Measurements from ENCODE around the gene AXDND1.

The AXDND1 gene, protein sequence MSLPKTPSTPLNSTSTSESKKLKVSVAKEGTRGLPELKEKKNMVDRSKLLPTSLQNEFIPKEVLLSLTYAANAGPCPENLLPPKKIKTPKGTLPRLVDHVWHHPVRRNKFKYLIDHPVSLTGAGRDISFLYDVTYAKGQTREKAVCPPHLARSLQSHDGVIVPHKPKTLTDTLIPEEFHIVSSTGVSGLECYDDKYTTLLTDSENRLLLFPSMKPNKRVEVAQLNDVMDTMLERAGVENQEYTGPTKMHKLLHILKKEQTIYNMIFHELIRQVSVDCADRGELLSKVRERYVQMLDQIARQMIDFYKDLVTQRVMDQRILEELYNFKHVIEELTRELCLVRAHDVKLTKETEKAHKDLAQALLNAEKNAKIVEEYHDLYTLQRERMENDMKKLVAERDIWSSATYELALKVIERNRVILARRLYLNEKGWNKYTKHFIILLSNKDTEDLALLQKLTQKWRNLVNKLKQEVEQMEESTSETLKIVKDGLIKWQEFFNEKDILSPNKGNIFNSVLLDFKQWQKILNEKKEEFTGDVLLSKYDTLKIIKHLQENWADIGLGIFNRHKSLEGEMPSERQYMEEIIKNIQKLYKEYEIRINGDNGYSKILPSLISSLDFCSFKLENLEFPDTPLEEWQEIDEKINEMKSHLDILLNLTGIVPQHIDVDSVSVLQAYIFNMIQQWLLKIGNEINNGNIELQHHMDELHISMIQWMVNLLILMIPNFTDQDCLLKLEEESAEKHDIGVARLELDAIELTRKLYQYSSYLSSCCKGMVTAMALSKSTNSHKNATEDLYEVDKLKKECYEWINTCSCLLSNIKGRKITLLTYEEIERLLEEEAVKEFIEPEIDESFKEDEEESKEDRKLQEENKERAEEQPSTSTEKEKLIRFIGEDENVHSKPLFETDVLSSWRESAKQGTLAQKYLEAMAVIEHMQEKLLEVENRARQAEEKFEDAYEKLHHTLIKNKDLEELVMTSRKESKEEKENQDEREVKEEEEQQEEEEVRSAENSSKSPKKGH

DNA sequence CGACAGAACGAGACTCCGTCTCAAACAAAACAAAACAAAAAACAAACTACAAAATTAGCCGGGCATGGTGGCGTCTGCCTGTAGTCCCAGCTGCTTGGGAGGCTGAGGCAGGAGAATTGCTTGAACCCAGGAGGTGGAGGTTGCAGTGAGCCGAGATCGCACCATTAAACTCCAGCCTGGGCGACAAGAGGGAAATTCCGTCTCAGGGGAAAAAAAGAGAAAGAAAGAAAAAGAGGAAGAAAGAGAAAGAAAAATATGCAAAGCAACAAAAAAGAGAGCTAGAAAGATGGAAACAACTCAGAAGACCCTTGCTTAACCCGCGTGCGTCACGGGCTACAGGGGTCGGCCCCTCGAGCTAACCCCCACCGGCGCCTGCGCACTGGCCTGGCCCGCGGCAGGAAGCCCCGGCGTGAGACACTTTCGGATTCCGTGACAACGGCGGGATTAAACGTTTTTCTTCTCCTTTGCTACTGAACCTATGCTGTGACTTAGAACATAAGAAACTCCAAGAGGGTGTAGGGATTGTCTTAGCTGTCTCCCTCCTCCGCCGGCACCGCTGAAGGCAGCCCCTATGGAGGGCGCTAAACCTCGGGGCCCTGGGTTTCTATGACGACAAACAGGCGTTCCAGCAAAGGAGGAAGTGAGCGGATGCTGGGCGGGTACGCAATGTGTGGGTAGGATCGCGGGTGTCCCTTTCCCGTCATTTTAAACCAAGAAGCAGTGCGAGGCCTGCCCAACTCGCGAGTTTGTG lies at the start of gene AXDND1:
Gene AXDND1 (plus strand): TSS at position 630 of the 751 bp plus-strand sequence. CDS start 539 bp downstream, outside the sequence.
- TF ChIP-seq TEAD4 (IDR thresholded peaks at IDR 0.05) (peak; percentile 27; the same call in 1 of the 2 replicates), TCF12 (IDR thresholded peaks at IDR 0.05; ENCODE audit: low read depth) (peak; percentile 45), EGR1 (IDR thresholded peaks at IDR 0.05) (no peak), TAF1 (IDR thresholded peaks at IDR 0.05; ENCODE audit: low read depth) (peak; percentile 43; the same call in 1 of the 2 replicates), YY1 (IDR thresholded peaks at IDR 0.05; ENCODE audit: low read depth) (peak; percentile 32; the same call in 1 of the 2 replicates), EP300 (IDR thresholded peaks at IDR 0.05; ENCODE audit: borderline replicate concordance) (no peak; the same call in 1 of the 2 replicates), CREB1 (IDR thresholded peaks at IDR 0.05; ENCODE audit: low read depth) (peak; percentile 58), ZBTB7A (IDR thresholded peaks at IDR 0.05; ENCODE audit: low read depth) (peak; percentile 98), RAD21 (IDR thresholded peaks at IDR 0.05; ENCODE audit: low read depth) (no peak), FOXM1 (IDR thresholded peaks at IDR 0.05; ENCODE audit: borderline replicate concordance, low read depth) (no peak), NFIC (IDR thresholded peaks at IDR 0.05) (no peak), CEBPB (IDR thresholded peaks at IDR 0.05) (no peak; the same call in 1 of the 2 replicates)
- TF ChIP-seq, protein P1, sequence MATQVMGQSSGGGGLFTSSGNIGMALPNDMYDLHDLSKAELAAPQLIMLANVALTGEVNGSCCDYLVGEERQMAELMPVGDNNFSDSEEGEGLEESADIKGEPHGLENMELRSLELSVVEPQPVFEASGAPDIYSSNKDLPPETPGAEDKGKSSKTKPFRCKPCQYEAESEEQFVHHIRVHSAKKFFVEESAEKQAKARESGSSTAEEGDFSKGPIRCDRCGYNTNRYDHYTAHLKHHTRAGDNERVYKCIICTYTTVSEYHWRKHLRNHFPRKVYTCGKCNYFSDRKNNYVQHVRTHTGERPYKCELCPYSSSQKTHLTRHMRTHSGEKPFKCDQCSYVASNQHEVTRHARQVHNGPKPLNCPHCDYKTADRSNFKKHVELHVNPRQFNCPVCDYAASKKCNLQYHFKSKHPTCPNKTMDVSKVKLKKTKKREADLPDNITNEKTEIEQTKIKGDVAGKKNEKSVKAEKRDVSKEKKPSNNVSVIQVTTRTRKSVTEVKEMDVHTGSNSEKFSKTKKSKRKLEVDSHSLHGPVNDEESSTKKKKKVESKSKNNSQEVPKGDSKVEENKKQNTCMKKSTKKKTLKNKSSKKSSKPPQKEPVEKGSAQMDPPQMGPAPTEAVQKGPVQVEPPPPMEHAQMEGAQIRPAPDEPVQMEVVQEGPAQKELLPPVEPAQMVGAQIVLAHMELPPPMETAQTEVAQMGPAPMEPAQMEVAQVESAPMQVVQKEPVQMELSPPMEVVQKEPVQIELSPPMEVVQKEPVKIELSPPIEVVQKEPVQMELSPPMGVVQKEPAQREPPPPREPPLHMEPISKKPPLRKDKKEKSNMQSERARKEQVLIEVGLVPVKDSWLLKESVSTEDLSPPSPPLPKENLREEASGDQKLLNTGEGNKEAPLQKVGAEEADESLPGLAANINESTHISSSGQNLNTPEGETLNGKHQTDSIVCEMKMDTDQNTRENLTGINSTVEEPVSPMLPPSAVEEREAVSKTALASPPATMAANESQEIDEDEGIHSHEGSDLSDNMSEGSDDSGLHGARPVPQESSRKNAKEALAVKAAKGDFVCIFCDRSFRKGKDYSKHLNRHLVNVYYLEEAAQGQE (IDR thresholded peaks at IDR 0.05; ENCODE audit: low read depth): no peak
- TF ChIP-seq, protein P2, sequence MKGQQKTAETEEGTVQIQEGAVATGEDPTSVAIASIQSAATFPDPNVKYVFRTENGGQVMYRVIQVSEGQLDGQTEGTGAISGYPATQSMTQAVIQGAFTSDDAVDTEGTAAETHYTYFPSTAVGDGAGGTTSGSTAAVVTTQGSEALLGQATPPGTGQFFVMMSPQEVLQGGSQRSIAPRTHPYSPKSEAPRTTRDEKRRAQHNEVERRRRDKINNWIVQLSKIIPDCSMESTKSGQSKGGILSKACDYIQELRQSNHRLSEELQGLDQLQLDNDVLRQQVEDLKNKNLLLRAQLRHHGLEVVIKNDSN (IDR thresholded peaks at IDR 0.05): no peak
- TF ChIP-seq, protein P3, sequence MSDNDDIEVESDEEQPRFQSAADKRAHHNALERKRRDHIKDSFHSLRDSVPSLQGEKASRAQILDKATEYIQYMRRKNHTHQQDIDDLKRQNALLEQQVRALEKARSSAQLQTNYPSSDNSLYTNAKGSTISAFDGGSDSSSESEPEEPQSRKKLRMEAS (IDR thresholded peaks at IDR 0.05): 0 out of 2 replicates have a peak, but pooled peaks have one; percentile 34

DNA sequence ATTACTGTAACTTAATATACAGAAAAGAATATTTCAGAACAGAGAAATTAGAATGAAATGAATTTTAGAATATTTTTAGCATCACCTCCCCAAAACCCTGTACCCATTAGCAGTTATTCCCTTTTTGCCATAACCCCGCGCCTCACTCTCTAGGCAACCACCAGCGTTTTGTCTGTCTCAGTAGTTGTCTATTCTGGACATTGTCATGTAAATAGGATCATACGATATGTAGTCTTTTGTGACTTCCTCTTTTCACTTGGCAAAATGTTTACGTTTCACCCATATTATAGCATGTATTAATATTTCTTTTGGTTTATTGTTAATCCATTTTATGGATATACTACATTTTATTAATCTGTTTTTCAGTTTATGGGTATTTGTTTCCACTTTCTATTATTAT lies 47.3 kb upstream of the AXDND1 start:
- TF ChIP-seq ZBTB7A (IDR thresholded peaks at IDR 0.05; ENCODE audit: low read depth): no peak
- no peak for TF ChIP-seq TAF1 (IDR thresholded peaks at IDR 0.05; ENCODE audit: low read depth)
- no peak for TF ChIP-seq FOXM1 (IDR thresholded peaks at IDR 0.05; ENCODE audit: borderline replicate concordance, low read depth)
- TF ChIP-seq, protein P2 (IDR thresholded peaks at IDR 0.05): no peak
- no peak for TF ChIP-seq YY1 (IDR thresholded peaks at IDR 0.05; ENCODE audit: low read depth)
- TF ChIP-seq, protein P1 (IDR thresholded peaks at IDR 0.05; ENCODE audit: low read depth): no peak
- TF ChIP-seq, protein P3 (IDR thresholded peaks at IDR 0.05): no peak
- no peak for TF ChIP-seq TCF12 (IDR thresholded peaks at IDR 0.05; ENCODE audit: low read depth)
- TF ChIP-seq EP300 (IDR thresholded peaks at IDR 0.05; ENCODE audit: borderline replicate concordance): no peak
- TF ChIP-seq NFIC (IDR thresholded peaks at IDR 0.05): no peak
- no peak for TF ChIP-seq RAD21 (IDR thresholded peaks at IDR 0.05; ENCODE audit: low read depth)
- no peak for TF ChIP-seq EGR1 (IDR thresholded peaks at IDR 0.05)
- no peak for TF ChIP-seq CREB1 (IDR thresholded peaks at IDR 0.05; ENCODE audit: low read depth)
- no peak for TF ChIP-seq TEAD4 (IDR thresholded peaks at IDR 0.05)
- no peak for TF ChIP-seq CEBPB (IDR thresholded peaks at IDR 0.05)

DNA sequence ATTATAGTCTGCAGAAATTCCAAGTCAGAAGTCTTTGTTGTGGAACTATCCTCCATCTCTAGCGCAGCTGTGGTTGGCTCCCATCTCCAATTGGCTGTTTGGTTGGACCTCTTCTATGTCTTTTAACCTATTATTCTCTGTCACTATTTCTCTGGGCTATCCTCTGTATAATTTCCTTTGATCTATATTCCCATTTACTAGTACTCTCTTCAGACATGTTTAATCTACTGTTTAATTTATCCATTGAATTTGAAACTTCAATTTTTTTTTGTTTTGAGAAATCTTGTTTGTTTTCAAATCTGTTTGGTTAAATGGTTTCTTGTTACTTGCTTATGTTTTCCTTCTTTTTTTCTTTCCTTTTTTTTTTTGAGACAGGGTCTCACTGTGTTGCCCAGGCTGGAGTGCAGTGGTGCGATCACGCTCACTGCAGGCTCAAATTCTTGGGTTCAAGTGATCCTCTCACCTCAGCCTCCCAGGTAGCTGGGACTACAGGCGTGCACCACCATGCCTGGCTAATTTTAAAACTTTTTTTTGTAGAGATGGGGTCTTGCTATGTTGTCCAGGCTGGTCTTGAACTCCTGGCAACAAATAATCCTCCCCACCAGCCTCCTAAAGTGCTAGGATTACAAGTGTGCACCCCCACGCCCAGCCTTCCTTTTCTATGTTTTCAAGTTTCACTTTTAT lies 44.1 kb upstream of the AXDND1 start:
- TF ChIP-seq, protein P2 (IDR thresholded peaks at IDR 0.05): no peak
- TF ChIP-seq FOXM1 (IDR thresholded peaks at IDR 0.05; ENCODE audit: borderline replicate concordance, low read depth): no peak
- no peak for TF ChIP-seq TAF1 (IDR thresholded peaks at IDR 0.05; ENCODE audit: low read depth)
- TF ChIP-seq, protein P1 (IDR thresholded peaks at IDR 0.05; ENCODE audit: low read depth): no peak
- no peak for TF ChIP-seq CREB1 (IDR thresholded peaks at IDR 0.05; ENCODE audit: low read depth)
- no peak for TF ChIP-seq TEAD4 (IDR thresholded peaks at IDR 0.05)

Measured in Ishikawa (cell line).